22Rv1 (cell line): Measurements from ENCODE around the gene GTF3C2.

ENCODE experiments used
- H3K27ac ChIP-seq: fragments of 450-650 bp; 2 replicates; pipeline ENCODE4 v1.5.1; 2017
- ZFX ChIP-seq: fragments of 450-650 bp; IDR thresholded peaks from 2 replicates; pipeline ENCODE4 v1.6.1; 2017; ENCODE audit warnings: antibody characterized with exemption, borderline replicate concordance
- TF ChIP-seq, protein P1 (sequence below): fragments of 450-650 bp; IDR thresholded peaks from 2 replicates; pipeline ENCODE4 v1.5.1; 2017; ENCODE audit warnings: mild to moderate bottlenecking

The GTF3C2 gene, protein sequence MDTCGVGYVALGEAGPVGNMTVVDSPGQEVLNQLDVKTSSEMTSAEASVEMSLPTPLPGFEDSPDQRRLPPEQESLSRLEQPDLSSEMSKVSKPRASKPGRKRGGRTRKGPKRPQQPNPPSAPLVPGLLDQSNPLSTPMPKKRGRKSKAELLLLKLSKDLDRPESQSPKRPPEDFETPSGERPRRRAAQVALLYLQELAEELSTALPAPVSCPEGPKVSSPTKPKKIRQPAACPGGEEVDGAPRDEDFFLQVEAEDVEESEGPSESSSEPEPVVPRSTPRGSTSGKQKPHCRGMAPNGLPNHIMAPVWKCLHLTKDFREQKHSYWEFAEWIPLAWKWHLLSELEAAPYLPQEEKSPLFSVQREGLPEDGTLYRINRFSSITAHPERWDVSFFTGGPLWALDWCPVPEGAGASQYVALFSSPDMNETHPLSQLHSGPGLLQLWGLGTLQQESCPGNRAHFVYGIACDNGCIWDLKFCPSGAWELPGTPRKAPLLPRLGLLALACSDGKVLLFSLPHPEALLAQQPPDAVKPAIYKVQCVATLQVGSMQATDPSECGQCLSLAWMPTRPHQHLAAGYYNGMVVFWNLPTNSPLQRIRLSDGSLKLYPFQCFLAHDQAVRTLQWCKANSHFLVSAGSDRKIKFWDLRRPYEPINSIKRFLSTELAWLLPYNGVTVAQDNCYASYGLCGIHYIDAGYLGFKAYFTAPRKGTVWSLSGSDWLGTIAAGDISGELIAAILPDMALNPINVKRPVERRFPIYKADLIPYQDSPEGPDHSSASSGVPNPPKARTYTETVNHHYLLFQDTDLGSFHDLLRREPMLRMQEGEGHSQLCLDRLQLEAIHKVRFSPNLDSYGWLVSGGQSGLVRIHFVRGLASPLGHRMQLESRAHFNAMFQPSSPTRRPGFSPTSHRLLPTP

DNA sequence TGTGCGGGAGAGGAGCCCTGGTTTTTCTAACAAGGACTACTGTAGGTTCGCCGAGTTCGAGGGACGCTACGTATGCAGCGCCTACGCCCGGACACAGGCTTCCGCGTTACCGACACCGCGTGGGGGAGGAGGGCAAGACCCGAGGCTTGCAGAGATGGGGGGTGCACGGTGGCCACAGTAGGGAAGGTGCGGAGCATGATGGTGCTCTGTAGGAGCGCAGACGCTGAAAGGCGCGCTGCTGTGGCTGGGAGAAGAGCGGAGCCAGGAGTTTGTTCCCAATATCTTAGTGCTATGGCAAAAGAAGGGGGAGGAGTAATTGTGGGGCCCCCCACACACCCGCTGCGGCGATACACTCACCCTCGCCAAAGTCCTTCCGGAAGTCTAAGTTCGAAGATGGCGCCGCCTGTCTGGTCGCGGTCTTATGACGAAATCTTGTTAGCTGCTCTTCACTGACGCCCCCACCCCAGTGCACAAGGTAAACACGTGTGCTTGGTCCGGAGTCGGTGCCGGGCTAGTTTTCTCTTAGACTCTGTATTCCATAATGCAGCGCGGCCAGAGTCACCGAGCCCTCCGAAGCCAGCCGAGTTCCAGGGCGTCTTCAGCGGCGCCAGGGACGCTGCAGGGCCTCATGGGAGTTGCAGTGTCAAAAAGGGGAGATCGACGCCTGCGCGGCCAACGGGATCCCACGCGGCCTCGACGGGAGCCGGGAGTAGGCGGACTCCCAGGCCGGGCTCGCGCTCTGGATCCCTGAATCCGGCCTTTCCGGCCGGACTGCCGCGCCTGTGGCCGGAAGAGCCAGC is at the start of gene GTF3C2:
Gene GTF3C2 (minus strand): TSS at position 383 of the 800 bp plus-strand sequence. CDS start 13,210 bp downstream, outside the sequence.
- H3K27ac ChIP-seq = peak within 1 kb of the TSS; percentile 98
- TF ChIP-seq ZFX = no peak
- TF ChIP-seq, protein P1, sequence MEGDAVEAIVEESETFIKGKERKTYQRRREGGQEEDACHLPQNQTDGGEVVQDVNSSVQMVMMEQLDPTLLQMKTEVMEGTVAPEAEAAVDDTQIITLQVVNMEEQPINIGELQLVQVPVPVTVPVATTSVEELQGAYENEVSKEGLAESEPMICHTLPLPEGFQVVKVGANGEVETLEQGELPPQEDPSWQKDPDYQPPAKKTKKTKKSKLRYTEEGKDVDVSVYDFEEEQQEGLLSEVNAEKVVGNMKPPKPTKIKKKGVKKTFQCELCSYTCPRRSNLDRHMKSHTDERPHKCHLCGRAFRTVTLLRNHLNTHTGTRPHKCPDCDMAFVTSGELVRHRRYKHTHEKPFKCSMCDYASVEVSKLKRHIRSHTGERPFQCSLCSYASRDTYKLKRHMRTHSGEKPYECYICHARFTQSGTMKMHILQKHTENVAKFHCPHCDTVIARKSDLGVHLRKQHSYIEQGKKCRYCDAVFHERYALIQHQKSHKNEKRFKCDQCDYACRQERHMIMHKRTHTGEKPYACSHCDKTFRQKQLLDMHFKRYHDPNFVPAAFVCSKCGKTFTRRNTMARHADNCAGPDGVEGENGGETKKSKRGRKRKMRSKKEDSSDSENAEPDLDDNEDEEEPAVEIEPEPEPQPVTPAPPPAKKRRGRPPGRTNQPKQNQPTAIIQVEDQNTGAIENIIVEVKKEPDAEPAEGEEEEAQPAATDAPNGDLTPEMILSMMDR = no peak

DNA sequence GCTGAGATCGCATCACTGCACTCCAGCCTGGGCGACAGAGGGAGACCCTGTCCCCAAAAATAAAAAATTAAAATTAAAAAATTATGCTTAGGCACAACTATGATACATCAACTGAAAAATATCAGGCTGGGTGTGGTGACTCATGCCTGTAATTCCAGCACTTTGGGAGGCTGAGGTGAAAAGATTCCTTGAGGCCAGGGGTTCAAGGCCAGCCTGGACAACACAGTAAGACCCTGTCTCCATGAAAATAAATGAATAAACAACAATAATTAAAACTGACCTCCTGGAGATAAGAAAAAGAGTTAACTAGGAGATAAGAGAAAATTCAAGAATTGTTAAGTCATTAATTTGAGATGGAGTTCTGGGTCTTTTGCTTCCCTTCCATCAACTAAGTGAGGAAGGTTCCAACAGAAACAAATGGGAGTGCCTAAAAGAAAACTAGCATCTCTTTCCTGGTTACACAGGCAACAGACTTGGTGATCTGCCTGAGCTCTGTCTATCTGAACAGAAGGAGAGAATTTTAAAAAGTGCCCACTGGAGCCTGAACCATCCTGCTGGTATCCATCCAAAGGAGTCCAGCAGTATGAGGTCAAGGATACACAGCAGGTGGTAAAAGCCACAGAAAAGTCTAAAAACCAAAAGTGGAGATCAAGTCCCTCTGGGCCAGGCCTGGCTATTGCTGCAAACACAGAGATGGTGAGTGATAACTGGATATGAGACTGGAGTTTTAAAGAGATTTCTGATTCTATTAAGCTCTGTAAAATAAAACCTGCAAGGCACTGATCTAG is 44.0 kb upstream of the GTF3C2 start:
- no peak overlapping the region for H3K27ac ChIP-seq
- TF ChIP-seq, protein P1 = no peak
- TF ChIP-seq ZFX = no peak

DNA sequence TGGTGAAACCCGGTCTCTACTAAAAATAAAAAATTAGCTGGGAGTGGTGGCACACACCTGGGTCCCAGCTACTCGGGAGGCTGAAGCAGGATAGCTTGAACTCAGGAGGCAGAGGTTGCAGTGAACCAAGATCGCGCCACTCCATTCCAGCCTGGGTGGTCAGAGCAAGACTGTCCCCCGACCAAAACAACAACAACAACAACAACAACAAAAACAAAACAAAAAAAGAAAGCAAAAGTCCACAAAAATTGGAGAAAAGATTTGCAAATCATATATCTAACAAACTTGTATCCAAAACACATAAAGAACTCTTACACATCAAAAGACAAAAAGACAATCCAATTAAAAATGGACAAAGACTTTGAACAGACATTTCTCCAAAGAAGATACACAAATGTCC is 42.4 kb upstream of the GTF3C2 start:
- no peak overlapping the region for H3K27ac ChIP-seq
- no peak for TF ChIP-seq ZFX
- TF ChIP-seq, protein P1 = no peak

DNA sequence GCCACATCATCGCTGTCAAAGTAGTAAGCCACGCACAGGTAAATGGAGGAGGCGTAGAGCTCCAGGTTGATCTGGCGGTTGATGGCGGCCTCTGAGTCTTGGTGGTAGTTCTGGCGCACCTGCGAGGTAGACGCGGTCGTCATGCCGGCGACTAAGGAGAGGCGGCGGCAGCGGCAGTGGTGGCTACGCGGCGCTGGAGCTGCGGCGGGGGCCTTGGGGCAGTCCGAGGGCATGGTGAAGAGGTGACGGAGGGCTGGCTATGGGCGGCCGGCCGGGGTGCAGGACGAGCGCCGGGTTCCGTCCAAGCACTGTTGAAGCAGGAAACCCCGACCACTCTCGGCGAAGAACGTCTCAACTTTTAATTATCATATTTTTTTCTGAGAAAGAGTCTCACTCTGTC is 36.7 kb upstream of the GTF3C2 start:
- no peak for TF ChIP-seq ZFX
- TF ChIP-seq, protein P1 = no peak
- no peak overlapping the region for H3K27ac ChIP-seq

DNA sequence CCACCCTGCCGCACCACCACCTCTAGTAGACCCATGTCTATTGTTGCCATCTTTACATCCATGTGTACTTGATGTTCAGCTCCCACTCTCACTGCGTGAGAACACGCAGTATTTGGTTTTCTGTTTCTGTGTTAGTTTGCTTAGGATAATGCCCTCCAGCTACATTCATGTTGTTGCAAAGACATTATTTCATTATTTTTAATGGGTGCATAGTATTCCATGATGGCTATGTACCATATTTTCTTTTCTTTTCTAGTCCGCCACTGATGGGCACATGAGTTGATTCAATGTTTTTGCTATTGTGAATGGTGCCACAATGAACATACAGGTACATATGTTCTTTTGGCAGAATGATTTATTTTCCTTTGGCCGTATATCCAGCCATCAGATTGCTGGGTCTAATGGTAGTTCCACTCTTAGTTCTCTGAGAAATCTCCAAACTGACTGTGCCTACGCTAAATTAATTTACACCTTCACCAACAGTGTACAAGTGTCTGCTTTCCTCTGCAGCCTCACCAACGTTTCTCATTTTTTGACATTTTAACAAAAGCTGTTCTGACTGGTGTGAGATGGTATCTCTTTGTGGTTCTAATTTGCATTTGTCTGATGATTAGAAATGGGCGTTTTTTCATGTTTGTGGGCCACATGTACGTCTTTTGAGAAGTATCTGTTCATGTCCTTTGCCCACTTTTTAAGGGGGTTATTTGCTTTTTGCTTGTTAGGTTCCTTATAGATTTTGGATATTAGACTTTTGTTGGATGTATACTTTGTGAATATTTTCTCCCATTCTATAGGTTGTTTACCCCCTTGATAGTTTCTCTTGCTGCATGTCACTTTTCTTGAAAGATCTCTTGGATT is 34.5 kb upstream of the GTF3C2 start:
- TF ChIP-seq ZFX = no peak
- TF ChIP-seq, protein P1 = no peak
- H3K27ac ChIP-seq = no peak overlapping the region
